Subcutaneous abdominal adipose tissue (tissue), 5 donors: ENCODE results near the gene ERGIC3.

ENCODE experiments used
- H3K27ac ChIP-seq: one replicate; pipeline ENCODE4 v1.7.0; 2013; ENCODE audit warnings: low read depth, mild to moderate bottlenecking, inconsistent platforms, low read length, moderate library complexity
- H3K27me3 ChIP-seq, 5 donors: one replicate each; pipeline ENCODE4 v1.7.0; 2013; ENCODE audit warnings: low read length in 5 of 5, inconsistent platforms in 1 of 5; ENCODE audit not compliant: control insufficient read depth in 5 of 5, insufficient read depth in 4 of 5
- H3K36me3 ChIP-seq, 5 donors: one replicate each; pipeline ENCODE4 v1.7.0; 2013; ENCODE audit warnings: low read length in 5 of 5; ENCODE audit not compliant: control insufficient read depth in 5 of 5, insufficient read depth in 5 of 5
- H3K4me1 ChIP-seq, 5 donors: one replicate each; pipeline ENCODE4 v1.7.0; 2013; ENCODE audit warnings: low read length in 5 of 5, mild to moderate bottlenecking in 3 of 5, moderate library complexity in 1 of 5; ENCODE audit not compliant: control insufficient read depth in 5 of 5, insufficient read depth in 5 of 5
- H3K4me3 ChIP-seq, 5 donors: one replicate each; pipeline ENCODE4 v1.7.0; 2013; ENCODE audit warnings: low read length in 5 of 5, low read depth in 1 of 5
- H3K9ac ChIP-seq, 5 donors: one replicate each; pipeline ENCODE4 v1.7.0; 2013; ENCODE audit warnings: low read length in 5 of 5, mild to moderate bottlenecking in 4 of 5, moderate library complexity in 3 of 5
- H3K9me3 ChIP-seq, 5 donors: one replicate each; pipeline ENCODE4 v1.7.0; 2013; ENCODE audit warnings: low read length in 5 of 5; ENCODE audit not compliant: control insufficient read depth in 5 of 5
- donor health status: healthy.
- donor health status: healthy.
- donor health status: healthy.
- donor health status: healthy.
- donor health status: healthy.

Gene ERGIC3

DNA sequence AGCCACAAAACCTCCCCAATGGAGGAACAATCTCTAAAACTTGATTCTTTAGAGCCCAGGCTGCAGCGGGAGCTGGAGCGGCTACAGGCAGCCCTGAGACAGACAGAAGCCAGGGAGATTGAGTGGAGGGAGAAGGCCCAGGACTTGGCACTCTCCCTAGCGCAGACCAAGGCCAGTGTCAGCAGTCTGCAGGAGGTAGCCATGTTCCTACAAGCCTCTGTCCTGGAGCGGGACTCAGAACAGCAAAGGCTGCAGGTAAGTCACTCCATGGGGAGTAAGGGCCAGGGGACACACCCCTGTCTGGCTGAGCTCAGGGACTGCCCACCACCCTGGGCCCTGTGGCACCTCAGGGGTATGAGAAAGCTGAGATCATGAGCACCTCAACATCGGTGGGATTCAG is 37.1 kb upstream of the ERGIC3 start:
- H3K9ac ChIP-seq, result no peak overlapping the region
- no peaks in the 10 kb centered on the region for H3K27me3 ChIP-seq
- H3K4me3 ChIP-seq, result no peak overlapping the region
- no peaks in the 10 kb centered on the region for H3K9me3 ChIP-seq
- H3K27ac ChIP-seq, result no peak overlapping the region
- peaks cover 4 to 95% (median 80%) of the 10 kb centered on the region in 5 donors for H3K36me3 ChIP-seq
- H3K4me1 ChIP-seq, result peaks cover 0 to 4% (median 0%) of the 10 kb centered on the region in 5 donors

DNA sequence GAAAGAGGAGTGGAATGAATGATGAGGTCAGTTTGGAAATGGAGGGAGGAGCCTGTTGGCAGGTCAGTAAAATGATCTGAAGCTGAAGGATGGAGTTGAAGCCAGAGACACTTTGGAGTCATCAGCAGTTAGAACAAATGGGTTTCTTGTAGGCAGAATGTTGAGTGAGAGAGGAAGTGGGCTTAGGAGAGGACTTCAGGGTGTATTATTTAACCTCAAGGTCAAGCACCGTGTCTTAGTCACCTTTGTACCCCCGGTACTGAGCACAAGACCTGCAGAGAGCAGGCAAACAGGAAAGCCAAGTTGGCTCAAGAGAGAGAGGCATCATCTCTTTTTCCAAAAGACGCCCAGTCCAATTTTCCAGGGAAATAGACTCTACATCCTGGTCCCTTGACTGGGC is 35.7 kb upstream of the ERGIC3 start:
- H3K4me1 ChIP-seq, result peaks cover 0 to 4% (median 0%) of the 10 kb centered on the region in 5 donors
- H3K4me3 ChIP-seq, result no peak overlapping the region
- no peak overlapping the region for H3K27ac ChIP-seq
- H3K36me3 ChIP-seq, result peaks cover 4 to 97% (median 81%) of the 10 kb centered on the region in 5 donors
- H3K27me3 ChIP-seq, result no peaks in the 10 kb centered on the region
- H3K9ac ChIP-seq, result no peak overlapping the region
- no peaks in the 10 kb centered on the region for H3K9me3 ChIP-seq

DNA sequence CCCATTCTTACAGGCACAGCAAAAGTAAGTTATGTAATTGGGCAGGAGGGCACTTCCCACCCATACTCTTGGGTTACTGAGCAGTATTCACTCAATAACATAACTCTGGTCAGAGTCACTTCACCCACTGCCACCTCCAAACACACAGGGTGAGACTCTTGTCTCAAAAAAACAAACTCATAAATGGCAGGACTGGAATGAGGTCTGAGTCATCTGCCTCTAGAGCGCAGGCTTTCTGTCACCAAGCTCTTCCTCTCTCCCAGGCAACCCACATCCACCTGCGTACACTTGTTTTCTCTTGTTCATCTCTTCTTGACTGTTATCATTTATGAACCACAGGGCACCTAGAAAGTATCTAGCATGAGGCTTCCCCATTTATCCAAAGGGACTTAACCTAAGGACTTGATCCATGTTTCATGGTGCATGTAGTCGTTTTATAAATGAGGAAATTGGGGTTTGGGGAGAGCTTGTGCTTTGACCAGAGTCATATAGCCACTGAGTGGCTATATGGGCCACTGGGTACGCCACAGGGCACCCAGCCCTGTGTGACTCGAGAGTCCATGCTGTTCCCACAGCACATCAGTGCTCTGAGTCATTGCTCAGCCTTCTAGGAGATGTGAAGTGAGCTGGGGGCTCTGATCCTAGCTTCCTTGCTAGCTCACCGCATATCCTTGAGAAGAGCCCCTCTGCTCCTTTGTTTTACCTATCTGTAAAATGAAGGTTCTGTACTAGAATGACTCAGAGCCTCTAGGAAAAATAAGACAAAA is 34.8 kb upstream of the ERGIC3 start:
- Histone ChIP-seq H3K36me3 (peaks cover 7 to 97% (median 84%) of the 10 kb centered on the region in 5 donors), H3K9me3 (no peaks in the 10 kb centered on the region), H3K27ac (no peak overlapping the region), H3K4me3 (no peak overlapping the region), H3K4me1 (peaks cover 0 to 4% (median 0%) of the 10 kb centered on the region in 5 donors), H3K27me3 (no peaks in the 10 kb centered on the region), H3K9ac (no peak overlapping the region)

DNA sequence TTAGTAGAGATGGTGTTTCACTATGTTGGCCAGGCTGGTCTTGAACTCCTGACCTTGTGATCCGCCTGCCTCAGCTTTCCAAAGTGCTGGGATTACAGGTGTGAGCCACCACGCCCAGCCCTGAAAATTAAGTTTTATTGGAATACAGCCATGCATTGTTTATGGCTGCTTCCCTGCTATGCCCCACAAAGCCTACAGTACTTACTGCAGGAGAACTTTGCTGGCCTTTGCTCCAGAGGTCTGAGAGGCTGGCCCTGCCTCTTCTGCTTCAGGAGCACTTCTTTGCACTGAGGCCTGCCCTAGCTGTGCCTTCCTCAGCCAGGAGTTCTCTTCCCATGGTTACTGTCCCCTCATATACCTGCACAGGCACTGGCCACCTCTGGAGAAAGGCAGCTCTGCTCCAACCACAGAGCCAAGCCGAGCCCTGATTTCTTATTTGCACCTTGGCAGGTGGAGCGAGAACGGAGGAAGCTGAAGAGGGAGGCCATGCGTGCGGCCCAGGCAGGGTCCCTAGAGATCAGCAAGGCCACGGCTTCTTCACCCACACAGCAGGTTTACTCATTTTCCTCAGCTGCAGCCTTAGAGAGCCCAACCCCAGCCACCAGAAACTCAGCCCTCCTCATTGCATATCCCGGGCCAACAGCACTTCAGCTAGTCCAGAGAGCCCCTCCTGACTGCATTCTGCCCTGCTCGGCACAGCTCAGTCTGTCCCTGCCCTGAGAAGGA is 33.2 kb upstream of the ERGIC3 start:
- no peak overlapping the region for H3K4me3 ChIP-seq
- peaks cover 0 to 4% (median 0%) of the 10 kb centered on the region in 5 donors for H3K4me1 ChIP-seq
- H3K9ac ChIP-seq, result no peak overlapping the region
- no peak overlapping the region for H3K27ac ChIP-seq
- H3K9me3 ChIP-seq, result no peaks in the 10 kb centered on the region
- no peaks in the 10 kb centered on the region for H3K27me3 ChIP-seq
- peaks cover 7 to 95% (median 75%) of the 10 kb centered on the region in 5 donors for H3K36me3 ChIP-seq

DNA sequence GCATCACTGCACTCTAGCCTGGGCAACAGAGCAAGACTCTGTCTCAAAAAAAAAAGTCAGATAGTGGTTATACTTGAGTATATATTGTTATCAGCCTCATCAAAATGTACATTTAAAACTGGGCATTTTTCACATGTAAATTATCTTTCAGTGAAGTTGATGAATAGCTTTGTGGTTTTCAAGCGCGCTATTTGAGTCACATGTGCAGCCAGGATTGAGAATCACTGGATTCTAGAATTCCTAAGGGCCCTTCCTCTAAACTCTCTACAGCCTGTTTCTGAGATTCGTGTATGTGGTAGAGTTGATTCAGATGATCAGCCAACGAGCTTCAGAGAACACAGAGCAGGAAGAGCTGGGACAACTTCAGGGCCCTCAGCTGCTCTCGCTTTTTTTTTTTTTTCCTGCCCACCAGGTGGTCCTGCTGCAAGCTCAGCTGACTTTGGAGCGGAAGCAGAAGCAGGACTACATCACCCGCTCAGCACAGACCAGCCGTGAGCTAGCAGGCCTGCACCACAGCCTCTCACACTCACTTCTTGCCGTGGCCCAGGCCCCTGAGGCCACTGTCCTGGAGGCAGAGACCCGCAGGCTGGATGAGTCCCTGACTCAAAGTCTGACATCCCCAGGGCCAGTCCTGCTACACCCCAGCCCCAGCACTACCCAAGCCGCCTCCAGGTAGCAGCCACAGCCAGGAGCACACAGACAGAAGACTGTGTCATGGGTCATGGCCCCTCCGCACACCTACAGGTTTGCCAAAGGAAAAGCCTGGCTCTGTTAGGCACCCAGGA is 30.7 kb upstream of the ERGIC3 start:
- Histone ChIP-seq H3K4me3 (no peak overlapping the region), H3K4me1 (no peaks in the 10 kb centered on the region), H3K27ac (no peak overlapping the region), H3K9me3 (no peaks in the 10 kb centered on the region), H3K27me3 (no peaks in the 10 kb centered on the region), H3K36me3 (peaks cover 5 to 92% (median 59%) of the 10 kb centered on the region in 5 donors), H3K9ac (no peak overlapping the region)

DNA sequence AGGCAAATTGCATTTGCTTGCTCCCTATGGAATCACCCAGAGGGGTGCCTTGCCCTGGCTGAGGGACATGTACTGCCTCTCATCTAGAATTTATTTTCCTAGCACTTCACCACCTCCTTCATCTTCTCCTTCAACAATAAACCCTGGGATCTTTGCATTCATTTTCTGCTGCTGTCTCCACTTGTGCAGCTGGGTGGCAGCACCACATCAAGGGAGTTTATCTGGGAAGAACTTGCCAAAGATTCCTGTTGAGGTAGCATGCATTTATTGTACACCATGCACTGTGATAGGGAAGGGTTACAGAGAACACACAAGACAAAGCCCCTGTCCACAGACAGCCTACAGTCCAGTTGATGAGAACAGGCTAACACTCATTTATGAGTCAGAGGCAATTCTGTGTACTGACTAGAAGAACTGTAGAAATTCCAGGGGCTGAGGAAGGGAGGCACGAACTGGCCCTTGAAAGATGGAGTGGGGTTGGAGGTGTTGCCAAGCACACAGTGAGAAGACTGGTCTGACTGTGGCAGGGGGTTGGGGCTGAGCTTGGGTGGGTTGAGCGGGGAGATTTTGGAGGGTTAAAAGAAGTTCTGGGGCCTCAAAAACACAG is 30.0 kb upstream of the ERGIC3 start:
- no peak overlapping the region for H3K9ac ChIP-seq
- no peak overlapping the region for H3K27ac ChIP-seq
- no peaks in the 10 kb centered on the region for H3K9me3 ChIP-seq
- H3K27me3 ChIP-seq, result no peaks in the 10 kb centered on the region
- no peak overlapping the region for H3K4me3 ChIP-seq
- H3K4me1 ChIP-seq, result no peaks in the 10 kb centered on the region
- H3K36me3 ChIP-seq, result peaks cover 3 to 85% (median 53%) of the 10 kb centered on the region in 5 donors

DNA sequence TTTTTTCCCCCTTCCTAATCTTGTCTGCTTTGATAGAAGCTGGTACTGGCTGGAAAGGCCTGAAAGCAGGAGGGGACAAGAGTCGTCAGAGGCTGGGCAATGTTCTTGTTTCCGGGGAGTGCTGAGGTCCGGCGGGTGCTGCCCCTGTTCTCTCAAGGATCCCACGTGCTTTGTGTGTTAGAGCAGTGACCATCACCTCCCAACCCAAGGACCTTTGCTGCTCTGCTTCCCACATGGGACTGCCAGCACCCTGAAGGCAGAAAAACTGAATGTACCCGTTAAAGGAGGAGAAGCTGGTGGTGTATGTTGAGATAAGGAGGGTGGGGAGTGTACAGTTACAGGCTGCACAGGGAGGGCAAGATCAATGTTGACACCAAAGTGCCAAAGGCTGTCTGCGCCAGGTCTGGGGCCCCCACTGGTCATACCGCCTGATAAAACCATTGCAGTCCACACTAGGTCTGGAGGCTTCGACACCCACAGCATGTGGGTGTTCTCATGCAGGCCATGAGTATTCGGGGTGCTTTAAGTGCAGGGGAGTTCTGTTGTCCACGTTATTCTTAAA is 27.4 kb upstream of the ERGIC3 start:
- H3K36me3 ChIP-seq, result peaks cover 3 to 61% (median 33%) of the 10 kb centered on the region in 5 donors
- H3K4me3 ChIP-seq, result no peak overlapping the region
- H3K27ac ChIP-seq, result no peak overlapping the region
- no peaks in the 10 kb centered on the region for H3K9me3 ChIP-seq
- no peak overlapping the region for H3K9ac ChIP-seq
- H3K27me3 ChIP-seq, result no peaks in the 10 kb centered on the region
- no peaks in the 10 kb centered on the region for H3K4me1 ChIP-seq

DNA sequence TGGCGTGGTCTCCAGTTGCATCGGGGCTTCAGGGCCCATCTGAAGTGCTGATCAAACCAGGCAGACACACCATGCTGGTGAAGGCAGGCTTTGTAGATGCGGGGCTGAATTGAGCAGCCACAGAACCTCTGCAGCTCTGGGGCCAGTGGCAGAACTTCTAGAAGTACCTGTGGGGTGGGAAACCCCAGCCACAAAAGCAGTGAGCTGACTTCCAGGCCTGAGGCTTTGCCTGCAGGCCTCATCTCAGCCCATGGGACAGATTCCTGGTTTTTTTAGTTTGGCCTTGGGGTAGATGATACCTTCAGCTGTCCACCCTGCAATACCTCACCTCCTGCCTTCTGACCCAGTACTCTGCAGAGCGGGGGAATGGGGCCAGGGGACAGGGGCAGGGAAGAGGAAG is 26.5 kb upstream of the ERGIC3 start:
- H3K4me3 ChIP-seq, result no peak overlapping the region
- no peak overlapping the region for H3K27ac ChIP-seq
- no peaks in the 10 kb centered on the region for H3K9me3 ChIP-seq
- H3K27me3 ChIP-seq, result no peaks in the 10 kb centered on the region
- H3K9ac ChIP-seq, result no peak overlapping the region
- H3K4me1 ChIP-seq, result no peaks in the 10 kb centered on the region
- peaks cover 3 to 52% (median 24%) of the 10 kb centered on the region in 5 donors for H3K36me3 ChIP-seq

DNA sequence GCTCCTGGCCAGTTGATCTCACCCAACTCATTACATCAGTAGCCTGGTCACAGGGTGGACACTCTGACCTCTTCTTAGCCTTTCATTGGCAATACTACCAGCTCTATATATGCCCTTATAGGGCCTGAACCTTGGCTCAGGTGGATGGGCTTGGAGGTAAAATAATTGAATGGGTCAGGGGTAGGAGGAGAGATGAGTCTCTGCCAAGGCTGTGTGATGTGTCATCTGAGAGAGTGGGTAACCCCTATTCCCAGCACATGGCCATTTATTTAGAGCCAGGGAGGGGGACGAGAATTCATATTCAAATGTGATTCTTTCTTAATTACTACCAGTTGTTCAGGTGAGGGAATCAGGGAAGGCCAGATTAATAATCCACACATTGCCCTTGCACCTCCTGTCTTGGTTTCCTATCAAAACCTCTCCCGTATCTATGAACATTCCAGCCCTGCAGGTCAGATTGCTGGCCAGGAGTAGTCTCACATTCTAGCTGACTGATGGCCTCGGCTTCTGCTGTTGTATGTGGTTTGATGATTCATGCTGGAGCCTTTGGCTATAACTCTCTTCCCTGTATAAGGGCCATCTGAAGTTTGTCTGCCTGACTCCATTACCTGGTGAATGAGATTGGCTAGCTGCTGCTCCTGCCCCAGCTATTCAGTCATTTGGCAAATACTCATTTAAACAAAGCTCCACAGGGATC is 25.8 kb upstream of the ERGIC3 start:
- no peak overlapping the region for H3K27ac ChIP-seq
- no peaks in the 10 kb centered on the region for H3K27me3 ChIP-seq
- H3K4me1 ChIP-seq, result no peaks in the 10 kb centered on the region
- peaks cover 3 to 44% (median 18%) of the 10 kb centered on the region in 5 donors for H3K36me3 ChIP-seq
- H3K9me3 ChIP-seq, result no peaks in the 10 kb centered on the region
- no peak overlapping the region for H3K9ac ChIP-seq
- H3K4me3 ChIP-seq, result no peak overlapping the region
